Measurements from ENCODE around the gene ANAPC16.

ANAPC16 gene

DNA sequence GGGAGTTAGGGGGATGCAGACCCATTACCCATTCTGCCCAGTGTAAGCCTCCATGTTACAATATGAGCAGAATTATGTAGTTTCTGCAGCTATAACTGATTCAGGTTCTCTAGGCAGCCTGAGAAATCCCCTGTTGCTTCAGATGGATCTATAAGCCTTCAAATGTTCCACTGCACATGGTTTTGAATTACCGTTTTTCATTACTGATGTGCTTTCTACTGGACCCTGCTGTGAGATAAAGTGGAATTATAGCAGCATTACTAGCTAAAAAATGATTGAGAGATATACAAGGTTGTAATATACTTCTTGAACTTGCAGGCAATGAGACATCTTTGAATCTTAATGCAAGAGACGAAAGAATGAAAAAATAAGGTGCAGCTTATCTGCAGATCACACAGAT lies 38.4 kb upstream of the ANAPC16 start:
- H3K9me3 ChIP-seq (ENCODE audit: control insufficient read depth in 1 of 2, low read length in 2 of 2): no peaks in the 10 kb centered on the region
- no peaks in the 10 kb centered on the region for H3K27me3 ChIP-seq (ENCODE audit: control insufficient read depth in 1 of 2, insufficient read depth in 2 of 2, low read length in 2 of 2)
- H3K4me1 ChIP-seq (ENCODE audit: control insufficient read depth in 1 of 2, insufficient read depth in 2 of 2, low read length in 2 of 2): no peaks in the 10 kb centered on the region
- no peak overlapping the region for H3K9ac ChIP-seq (ENCODE audit: low read depth in 1 of 2, low read length in 2 of 2)
- H3K36me3 ChIP-seq (ENCODE audit: control insufficient read depth in 1 of 2, insufficient read depth in 2 of 2, low read length in 2 of 2): peaks cover 0 to 9% of the 10 kb centered on the region in 2 donors
- H3K4me3 ChIP-seq (ENCODE audit: low read depth in 1 of 2, low read length in 2 of 2): no peak overlapping the region
- no peak overlapping the region for H3K27ac ChIP-seq (ENCODE audit: low read depth, low read length)

DNA sequence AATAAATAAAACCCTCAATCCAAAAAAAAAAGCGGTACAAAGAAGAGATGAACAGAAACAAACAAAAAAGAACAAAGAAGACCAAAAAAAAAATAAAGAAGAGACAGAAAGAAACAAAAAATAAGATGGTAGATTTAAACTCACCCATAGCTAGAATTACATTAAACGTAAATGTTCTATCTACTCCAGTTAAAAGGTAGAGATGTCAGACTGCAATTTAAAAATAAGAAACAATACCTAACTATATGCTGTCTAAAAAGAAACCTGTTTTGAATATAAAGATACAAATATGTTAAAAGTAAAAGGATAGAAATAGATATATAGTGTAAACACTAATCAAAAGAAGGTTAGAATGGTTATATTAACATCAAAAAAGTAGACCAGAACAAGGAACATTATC lies 31.7 kb upstream of the ANAPC16 start:
- Histone ChIP-seq H3K4me1 (ENCODE audit: control insufficient read depth in 1 of 2, insufficient read depth in 2 of 2, low read length in 2 of 2) (no peaks in the 10 kb centered on the region), H3K27ac (ENCODE audit: low read depth, low read length) (no peak overlapping the region), H3K4me3 (ENCODE audit: low read depth in 1 of 2, low read length in 2 of 2) (no peak overlapping the region), H3K36me3 (ENCODE audit: control insufficient read depth in 1 of 2, insufficient read depth in 2 of 2, low read length in 2 of 2) (no peaks in the 10 kb centered on the region), H3K9me3 (ENCODE audit: control insufficient read depth in 1 of 2, low read length in 2 of 2) (no peaks in the 10 kb centered on the region), H3K9ac (ENCODE audit: low read depth in 1 of 2, low read length in 2 of 2) (no peak overlapping the region), H3K27me3 (ENCODE audit: control insufficient read depth in 1 of 2, insufficient read depth in 2 of 2, low read length in 2 of 2) (no peaks in the 10 kb centered on the region)

DNA sequence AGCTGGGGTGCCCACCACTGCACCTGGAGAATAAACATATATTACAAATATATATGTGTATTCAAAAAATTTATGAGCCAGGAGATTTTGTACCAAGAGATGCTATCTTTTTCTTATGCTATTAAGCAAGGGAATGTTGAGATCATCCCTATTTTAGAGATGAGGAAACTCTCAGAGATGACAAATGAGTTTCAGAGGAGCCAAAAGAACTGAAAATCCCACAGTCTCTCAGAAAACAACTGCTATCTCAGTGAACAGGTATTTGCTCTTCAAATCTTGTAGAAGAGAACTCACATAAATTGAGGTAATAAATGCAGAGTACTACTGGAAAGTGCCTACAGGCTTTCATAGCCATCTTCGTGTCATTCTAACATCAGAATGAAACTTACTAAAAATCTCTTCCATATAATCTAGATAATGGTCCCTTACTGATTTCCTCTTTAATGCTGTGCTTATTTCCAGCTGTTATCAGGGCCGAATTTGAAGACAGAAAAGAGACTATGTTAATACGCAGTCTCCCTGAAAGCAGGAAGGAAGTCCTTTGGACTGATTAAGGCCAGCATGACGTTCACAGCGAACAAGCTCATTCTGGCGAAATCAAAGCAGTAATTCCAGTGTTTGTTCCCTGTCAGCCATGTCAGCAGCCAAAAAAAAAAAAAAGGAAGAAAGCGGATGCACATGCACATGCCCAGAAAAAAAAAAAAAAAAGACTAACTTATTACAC lies 29.4 kb upstream of the ANAPC16 start:
- no peaks in the 10 kb centered on the region for H3K4me1 ChIP-seq (ENCODE audit: control insufficient read depth in 1 of 2, insufficient read depth in 2 of 2, low read length in 2 of 2)
- H3K9ac ChIP-seq (ENCODE audit: low read depth in 1 of 2, low read length in 2 of 2): peak overlapping the region in 1 of 2 donors; percentile 21
- no peaks in the 10 kb centered on the region for H3K27me3 ChIP-seq (ENCODE audit: control insufficient read depth in 1 of 2, insufficient read depth in 2 of 2, low read length in 2 of 2)
- peaks cover 0 to 4% of the 10 kb centered on the region in 2 donors for H3K36me3 ChIP-seq (ENCODE audit: control insufficient read depth in 1 of 2, insufficient read depth in 2 of 2, low read length in 2 of 2)
- H3K4me3 ChIP-seq (ENCODE audit: low read depth in 1 of 2, low read length in 2 of 2): no peak overlapping the region
- peak overlapping the region; percentile 13 for H3K27ac ChIP-seq (ENCODE audit: low read depth, low read length)
- H3K9me3 ChIP-seq (ENCODE audit: control insufficient read depth in 1 of 2, low read length in 2 of 2): no peaks in the 10 kb centered on the region

DNA sequence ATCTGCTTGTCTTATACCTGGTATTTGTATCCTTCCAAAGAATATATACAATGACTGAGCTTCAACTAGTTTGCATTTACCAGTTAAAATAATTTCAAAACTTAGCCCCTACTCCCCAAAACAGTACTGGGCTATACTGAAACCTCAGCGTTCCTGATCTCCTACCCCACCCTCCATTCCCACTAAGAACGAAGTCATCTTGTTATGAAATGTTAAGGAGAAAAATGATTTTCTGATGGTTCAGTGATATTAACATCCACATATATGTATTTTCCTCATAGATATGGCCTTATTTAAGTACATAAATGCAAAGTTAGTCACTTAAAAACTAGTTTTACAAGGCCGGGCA lies 28.9 kb upstream of the ANAPC16 start:
- no peaks in the 10 kb centered on the region for H3K4me1 ChIP-seq (ENCODE audit: control insufficient read depth in 1 of 2, insufficient read depth in 2 of 2, low read length in 2 of 2)
- no peak overlapping the region for H3K4me3 ChIP-seq (ENCODE audit: low read depth in 1 of 2, low read length in 2 of 2)
- H3K36me3 ChIP-seq (ENCODE audit: control insufficient read depth in 1 of 2, insufficient read depth in 2 of 2, low read length in 2 of 2): peaks cover 0 to 4% of the 10 kb centered on the region in 2 donors
- no peaks in the 10 kb centered on the region for H3K27me3 ChIP-seq (ENCODE audit: control insufficient read depth in 1 of 2, insufficient read depth in 2 of 2, low read length in 2 of 2)
- H3K9ac ChIP-seq (ENCODE audit: low read depth in 1 of 2, low read length in 2 of 2): peak overlapping the region in 1 of 2 donors; percentile 21
- H3K27ac ChIP-seq (ENCODE audit: low read depth, low read length): no peak overlapping the region
- H3K9me3 ChIP-seq (ENCODE audit: control insufficient read depth in 1 of 2, low read length in 2 of 2): no peaks in the 10 kb centered on the region

DNA sequence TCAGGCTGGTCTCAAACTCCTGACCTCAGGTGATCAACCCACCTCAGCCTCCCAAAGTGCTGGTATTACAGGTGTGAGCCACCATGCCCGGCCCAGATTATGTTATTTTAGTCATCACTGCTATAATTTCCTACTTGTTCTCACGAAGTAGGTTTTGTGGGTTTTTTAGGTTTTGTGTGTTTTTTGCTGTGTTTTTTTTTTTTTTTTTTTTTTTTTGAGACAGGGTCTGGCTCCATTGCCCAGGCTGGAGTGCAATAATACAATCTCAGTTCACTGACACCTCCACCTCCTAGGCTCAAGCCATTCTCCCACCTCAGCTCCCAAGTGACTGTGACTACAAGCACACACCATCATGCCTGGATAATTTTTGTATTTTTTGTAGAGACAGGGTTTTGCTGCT lies 20.9 kb upstream of the ANAPC16 start:
- Histone ChIP-seq H3K9ac (ENCODE audit: low read depth in 1 of 2, low read length in 2 of 2) (no peak overlapping the region), H3K4me1 (ENCODE audit: control insufficient read depth in 1 of 2, insufficient read depth in 2 of 2, low read length in 2 of 2) (no peaks in the 10 kb centered on the region), H3K27ac (ENCODE audit: low read depth, low read length) (no peak overlapping the region), H3K36me3 (ENCODE audit: control insufficient read depth in 1 of 2, insufficient read depth in 2 of 2, low read length in 2 of 2) (peaks cover 7 to 18% of the 10 kb centered on the region in 2 donors), H3K4me3 (ENCODE audit: low read depth in 1 of 2, low read length in 2 of 2) (no peak overlapping the region), H3K9me3 (ENCODE audit: control insufficient read depth in 1 of 2, low read length in 2 of 2) (no peaks in the 10 kb centered on the region), H3K27me3 (ENCODE audit: control insufficient read depth in 1 of 2, insufficient read depth in 2 of 2, low read length in 2 of 2) (no peaks in the 10 kb centered on the region)

DNA sequence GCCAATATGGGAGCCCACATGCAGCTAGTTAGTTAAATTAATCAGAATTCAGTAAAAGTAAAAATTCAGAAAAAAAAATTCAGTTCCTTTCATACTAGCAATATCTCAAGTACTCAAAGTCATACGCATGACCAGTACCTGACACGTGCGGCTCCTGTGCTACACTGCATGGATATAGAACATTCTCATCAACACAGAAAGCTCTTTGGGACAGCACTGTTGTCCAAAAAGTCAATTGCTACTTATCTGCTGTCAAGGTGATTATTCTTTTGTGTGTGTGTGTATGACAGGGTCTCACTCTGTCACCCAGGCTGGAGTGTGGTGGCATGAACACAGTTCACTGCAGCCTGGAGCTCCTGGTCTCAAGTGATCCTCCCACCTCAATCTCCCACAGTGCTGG lies 14.9 kb upstream of the ANAPC16 start:
- no peaks in the 10 kb centered on the region for H3K9me3 ChIP-seq (ENCODE audit: control insufficient read depth in 1 of 2, low read length in 2 of 2)
- H3K9ac ChIP-seq (ENCODE audit: low read depth in 1 of 2, low read length in 2 of 2): no peak overlapping the region
- H3K36me3 ChIP-seq (ENCODE audit: control insufficient read depth in 1 of 2, insufficient read depth in 2 of 2, low read length in 2 of 2): peaks cover 3 to 18% of the 10 kb centered on the region in 2 donors
- H3K27ac ChIP-seq (ENCODE audit: low read depth, low read length): no peak overlapping the region
- no peaks in the 10 kb centered on the region for H3K27me3 ChIP-seq (ENCODE audit: control insufficient read depth in 1 of 2, insufficient read depth in 2 of 2, low read length in 2 of 2)
- H3K4me1 ChIP-seq (ENCODE audit: control insufficient read depth in 1 of 2, insufficient read depth in 2 of 2, low read length in 2 of 2): no peaks in the 10 kb centered on the region
- H3K4me3 ChIP-seq (ENCODE audit: low read depth in 1 of 2, low read length in 2 of 2): no peak overlapping the region

DNA sequence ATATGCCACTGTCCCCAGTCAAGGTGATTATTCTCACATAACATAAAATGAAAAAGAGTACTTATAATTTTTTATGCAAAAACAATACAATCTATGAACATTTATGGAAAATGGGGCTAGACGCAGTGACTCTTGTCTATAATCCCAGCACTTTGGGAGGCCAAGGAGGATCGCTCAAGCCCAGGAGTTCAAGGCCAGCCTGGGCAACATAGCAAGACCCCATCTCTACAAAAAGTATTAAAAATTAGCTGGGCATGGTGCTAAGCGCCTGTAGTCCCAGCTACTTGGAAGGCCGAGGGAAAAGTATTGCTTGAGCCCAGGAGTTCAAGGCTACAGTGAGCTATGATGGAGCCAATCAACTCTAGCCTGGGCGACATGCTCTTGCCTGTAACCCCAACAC lies 14.5 kb upstream of the ANAPC16 start:
- peaks cover 3 to 15% of the 10 kb centered on the region in 2 donors for H3K36me3 ChIP-seq (ENCODE audit: control insufficient read depth in 1 of 2, insufficient read depth in 2 of 2, low read length in 2 of 2)
- no peak overlapping the region for H3K27ac ChIP-seq (ENCODE audit: low read depth, low read length)

DNA sequence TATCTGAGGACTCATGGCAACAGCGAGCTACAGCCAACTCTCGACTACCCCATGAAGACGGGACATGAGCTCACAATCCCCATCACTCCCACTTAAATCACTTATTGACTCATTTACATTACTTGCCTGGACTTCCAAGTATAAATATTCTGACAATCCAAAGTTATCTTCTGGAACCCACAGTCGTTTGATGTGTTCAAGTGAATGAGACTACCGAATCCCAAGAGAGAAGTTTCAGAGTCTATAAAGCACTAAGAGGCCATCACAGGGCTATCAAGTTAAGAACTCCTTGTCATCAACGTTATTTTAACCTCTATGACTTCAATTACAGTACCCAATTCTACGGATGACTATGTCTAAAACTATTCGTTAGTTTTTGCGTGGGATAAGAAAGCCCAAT lies 11.5 kb upstream of the ANAPC16 start:
- no peaks in the 10 kb centered on the region for H3K9me3 ChIP-seq (ENCODE audit: control insufficient read depth in 1 of 2, low read length in 2 of 2)
- H3K27me3 ChIP-seq (ENCODE audit: control insufficient read depth in 1 of 2, insufficient read depth in 2 of 2, low read length in 2 of 2): no peaks in the 10 kb centered on the region
- H3K27ac ChIP-seq (ENCODE audit: low read depth, low read length): no peak overlapping the region
- H3K4me3 ChIP-seq (ENCODE audit: low read depth in 1 of 2, low read length in 2 of 2): no peak overlapping the region
- H3K4me1 ChIP-seq (ENCODE audit: control insufficient read depth in 1 of 2, insufficient read depth in 2 of 2, low read length in 2 of 2): no peaks in the 10 kb centered on the region
- H3K36me3 ChIP-seq (ENCODE audit: control insufficient read depth in 1 of 2, insufficient read depth in 2 of 2, low read length in 2 of 2): peaks cover 0 to 29% of the 10 kb centered on the region in 2 donors
- no peak overlapping the region for H3K9ac ChIP-seq (ENCODE audit: low read depth in 1 of 2, low read length in 2 of 2)

More for the DNA sequence above, 14.5 kb upstream of the ANAPC16 start:
- Histone ChIP-seq H3K9ac (ENCODE audit: low read depth in 1 of 2, low read length in 2 of 2) (no peak overlapping the region), H3K4me3 (ENCODE audit: low read depth in 1 of 2, low read length in 2 of 2) (no peak overlapping the region), H3K27me3 (ENCODE audit: control insufficient read depth in 1 of 2, insufficient read depth in 2 of 2, low read length in 2 of 2) (no peaks in the 10 kb centered on the region), H3K4me1 (ENCODE audit: control insufficient read depth in 1 of 2, insufficient read depth in 2 of 2, low read length in 2 of 2) (no peaks in the 10 kb centered on the region), H3K9me3 (ENCODE audit: control insufficient read depth in 1 of 2, low read length in 2 of 2) (no peaks in the 10 kb centered on the region)

DNA sequence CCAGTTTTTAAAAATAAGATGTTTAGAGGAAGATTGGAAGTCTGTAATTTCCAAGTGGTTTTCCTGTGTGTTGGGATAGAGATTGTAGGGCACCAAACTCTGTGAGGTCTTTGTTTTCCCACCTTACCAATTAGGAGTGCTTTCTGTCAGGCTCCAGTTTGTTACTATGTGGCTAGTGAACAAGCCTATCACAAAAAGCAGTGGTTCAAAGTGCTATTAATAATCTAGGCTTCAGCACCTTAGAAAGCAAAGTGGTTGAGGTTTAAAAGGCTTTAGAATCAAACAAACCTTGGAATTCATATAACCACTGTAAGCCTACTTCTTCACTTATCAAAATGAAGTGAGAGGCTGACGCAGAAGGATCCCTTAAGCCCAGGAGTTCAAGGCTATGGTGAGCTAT lies 11.1 kb upstream of the ANAPC16 start:
- H3K4me3 ChIP-seq (ENCODE audit: low read depth in 1 of 2, low read length in 2 of 2): no peak overlapping the region
- H3K27me3 ChIP-seq (ENCODE audit: control insufficient read depth in 1 of 2, insufficient read depth in 2 of 2, low read length in 2 of 2): no peaks in the 10 kb centered on the region
- no peak overlapping the region for H3K9ac ChIP-seq (ENCODE audit: low read depth in 1 of 2, low read length in 2 of 2)
- no peaks in the 10 kb centered on the region for H3K4me1 ChIP-seq (ENCODE audit: control insufficient read depth in 1 of 2, insufficient read depth in 2 of 2, low read length in 2 of 2)
- H3K27ac ChIP-seq (ENCODE audit: low read depth, low read length): no peak overlapping the region
- peaks cover 0 to 32% of the 10 kb centered on the region in 2 donors for H3K36me3 ChIP-seq (ENCODE audit: control insufficient read depth in 1 of 2, insufficient read depth in 2 of 2, low read length in 2 of 2)
- H3K9me3 ChIP-seq (ENCODE audit: control insufficient read depth in 1 of 2, low read length in 2 of 2): no peaks in the 10 kb centered on the region

DNA sequence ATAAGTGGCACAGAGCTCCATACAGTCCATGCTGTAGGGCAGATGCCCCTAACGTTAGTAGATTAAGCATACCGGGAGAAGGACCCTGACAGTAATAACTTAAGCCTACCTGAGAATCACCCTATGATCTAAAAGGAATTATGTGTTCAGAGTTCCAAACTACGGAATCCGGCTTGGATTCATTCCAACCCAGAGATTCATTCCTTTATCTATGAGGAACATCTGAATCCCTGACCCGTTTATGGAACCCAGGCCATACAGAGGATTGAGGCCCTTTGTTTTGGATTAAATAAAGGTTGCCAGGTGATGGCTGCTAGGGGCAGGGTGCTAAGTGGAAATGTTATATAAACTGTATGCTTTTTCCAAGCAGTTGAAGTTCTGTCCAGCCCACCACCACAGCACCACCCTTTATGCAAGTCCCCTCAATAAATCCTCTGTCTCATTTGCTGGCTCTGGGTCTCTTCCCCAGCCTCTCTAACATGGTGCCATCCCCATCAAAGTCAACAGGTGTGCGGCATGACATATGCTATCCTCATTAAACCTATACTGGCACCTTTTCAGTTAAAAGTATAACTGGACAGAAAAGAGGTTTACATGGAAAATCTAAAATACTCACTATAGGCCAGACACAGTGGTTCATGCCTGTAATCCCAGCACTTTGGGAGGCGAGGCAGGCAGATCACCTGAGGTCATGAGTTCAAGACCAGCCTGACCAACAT lies 9.1 kb upstream of the ANAPC16 start:
- Histone ChIP-seq H3K4me1 (ENCODE audit: control insufficient read depth in 1 of 2, insufficient read depth in 2 of 2, low read length in 2 of 2) (no peaks in the 10 kb centered on the region), H3K4me3 (ENCODE audit: low read depth in 1 of 2, low read length in 2 of 2) (no peak overlapping the region), H3K27ac (ENCODE audit: low read depth, low read length) (no peak overlapping the region), H3K9me3 (ENCODE audit: control insufficient read depth in 1 of 2, low read length in 2 of 2) (no peaks in the 10 kb centered on the region), H3K9ac (ENCODE audit: low read depth in 1 of 2, low read length in 2 of 2) (no peak overlapping the region), H3K27me3 (ENCODE audit: control insufficient read depth in 1 of 2, insufficient read depth in 2 of 2, low read length in 2 of 2) (no peaks in the 10 kb centered on the region), H3K36me3 (ENCODE audit: control insufficient read depth in 1 of 2, insufficient read depth in 2 of 2, low read length in 2 of 2) (peaks cover 6 to 29% of the 10 kb centered on the region in 2 donors)

Measured in duodenal mucosa (tissue), 2 donors.